DMS53 treated with DMSO at 0.1 percent for 48 hours (cell line): ENCODE data around the gene RFC2.
"Not testable (repeated sequence)": the region's sequence is repeated elsewhere in the genome, so short reads cannot be mapped to it uniquely, and the experiment has no call there.

Experiments
- DNase-seq: peaks from one replicate; lab custom pipeline; 2025; ENCODE audit not compliant: unreplicated experiment; lab: John Stamatoyannopoulos, UW

RFC2 gene

DNA sequence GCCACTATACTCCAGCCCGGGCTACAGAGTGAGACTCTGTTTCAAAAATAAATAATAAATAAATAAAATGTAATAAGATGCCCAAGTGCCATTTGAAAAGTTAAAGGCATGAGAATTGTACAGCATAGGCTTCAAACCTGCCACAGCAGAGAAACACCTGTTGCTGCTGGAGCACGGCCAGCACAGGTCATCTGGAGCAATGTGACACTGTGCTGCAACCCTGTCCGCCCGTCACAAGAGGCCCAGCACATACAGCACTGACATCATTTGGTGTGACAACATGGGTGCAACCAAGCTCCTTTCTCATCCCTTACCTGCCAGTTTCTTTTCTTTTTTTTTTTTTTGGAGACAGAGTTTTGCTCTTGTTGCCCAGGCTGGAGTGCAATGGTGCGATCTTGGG lies 1.3 kb downstream of the RFC2 start:
- peak; percentile 68 for DNase-seq

DNA sequence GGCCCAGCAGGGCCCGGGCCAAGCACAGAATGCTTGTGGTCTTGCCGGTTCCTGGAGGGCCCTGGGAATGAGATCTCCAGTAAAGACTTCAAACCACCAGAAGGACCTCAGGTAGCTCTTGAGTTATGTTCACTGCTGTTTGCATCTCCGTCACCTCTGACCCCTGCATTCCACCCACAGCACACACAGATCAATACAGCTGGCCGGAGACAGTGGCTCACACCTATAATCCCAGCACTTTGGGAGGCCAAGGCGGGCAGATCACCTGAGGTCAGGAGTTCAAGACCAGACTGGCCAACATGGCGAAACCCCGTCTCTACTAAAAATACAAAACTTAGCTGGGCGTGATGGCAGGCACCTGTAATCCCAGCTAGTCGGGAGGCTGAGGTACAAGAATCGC lies 5.1 kb downstream of the RFC2 start:
- DNase-seq, result not testable (repeated sequence)

DNA sequence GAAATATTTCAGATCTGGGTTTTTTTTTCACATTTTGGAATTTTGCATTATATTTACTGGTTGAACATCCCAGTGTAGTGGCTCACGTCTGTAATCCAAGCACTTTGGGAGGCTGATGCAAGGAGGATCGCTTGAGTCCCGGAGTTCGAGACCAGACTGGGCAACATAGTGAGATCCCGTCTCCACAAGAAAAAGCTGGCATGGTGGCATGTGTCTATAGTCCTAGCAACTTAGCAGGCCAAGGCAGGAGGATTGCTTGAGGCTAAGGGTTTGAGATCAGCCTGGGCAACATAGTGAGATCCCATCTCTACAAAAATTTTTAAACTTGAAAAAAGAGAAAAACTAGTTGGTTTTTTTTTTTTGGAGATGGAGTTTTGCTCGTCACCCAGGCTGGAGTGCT lies 6.0 kb downstream of the RFC2 start:
- DNase-seq, result no peak

DNA sequence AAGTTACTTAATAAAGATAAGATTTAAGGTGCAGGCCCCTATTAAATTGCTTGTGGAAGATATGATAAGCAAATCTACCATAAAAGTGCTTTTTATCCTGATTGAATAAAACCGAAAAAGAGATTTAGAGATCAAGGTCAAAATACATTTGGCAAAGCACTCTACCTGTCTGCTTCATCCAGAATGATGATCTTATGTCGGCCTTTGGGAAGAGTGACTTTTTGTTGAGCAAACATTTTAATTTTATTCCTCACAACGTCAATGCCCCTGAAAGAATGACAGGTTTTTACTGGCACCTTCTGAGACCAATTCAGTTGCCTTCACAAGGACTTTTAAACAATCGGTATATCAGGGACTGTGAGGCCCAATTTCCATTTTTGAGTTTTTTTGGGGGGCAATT lies 7.7 kb downstream of the RFC2 start:
- DNase-seq, result no peak

DNA sequence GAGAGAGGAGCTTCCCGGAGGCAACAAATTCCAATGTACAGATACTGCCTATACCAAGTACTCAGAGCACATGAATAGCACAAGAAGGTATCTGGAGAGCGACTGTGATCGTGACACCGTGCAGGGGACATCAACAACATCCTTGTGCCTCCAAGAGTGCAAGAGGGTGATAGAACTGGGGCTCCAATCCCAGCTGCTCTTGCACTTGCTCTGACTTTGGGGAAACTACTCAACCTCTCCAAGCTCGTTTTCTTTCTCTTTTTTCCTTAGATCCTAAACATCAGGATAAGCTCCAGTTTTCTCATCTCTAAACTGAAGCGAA lies 12.1 kb downstream of the RFC2 start:
- no peak for DNase-seq

DNA sequence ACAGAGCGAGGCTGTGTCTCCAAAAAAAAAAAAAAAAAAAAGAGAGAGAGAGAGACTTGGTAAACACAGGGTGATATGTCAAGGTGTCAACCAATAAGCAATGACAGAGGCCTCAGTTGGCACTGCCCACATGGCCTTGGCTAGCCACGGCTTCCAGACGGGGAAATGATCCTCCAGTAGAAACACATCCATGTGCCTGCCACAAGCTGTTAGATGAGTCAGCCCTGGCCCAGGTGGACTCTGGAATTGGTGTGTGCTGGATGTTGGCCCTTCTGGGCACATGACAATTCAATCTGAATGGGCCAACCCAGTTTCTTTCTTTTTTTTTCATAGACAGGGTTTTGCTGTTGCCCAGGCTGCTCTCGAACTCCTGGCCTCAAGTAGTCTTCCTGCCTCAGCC lies 13.7 kb downstream of the RFC2 start:
- DNase-seq, result no peak

DNA sequence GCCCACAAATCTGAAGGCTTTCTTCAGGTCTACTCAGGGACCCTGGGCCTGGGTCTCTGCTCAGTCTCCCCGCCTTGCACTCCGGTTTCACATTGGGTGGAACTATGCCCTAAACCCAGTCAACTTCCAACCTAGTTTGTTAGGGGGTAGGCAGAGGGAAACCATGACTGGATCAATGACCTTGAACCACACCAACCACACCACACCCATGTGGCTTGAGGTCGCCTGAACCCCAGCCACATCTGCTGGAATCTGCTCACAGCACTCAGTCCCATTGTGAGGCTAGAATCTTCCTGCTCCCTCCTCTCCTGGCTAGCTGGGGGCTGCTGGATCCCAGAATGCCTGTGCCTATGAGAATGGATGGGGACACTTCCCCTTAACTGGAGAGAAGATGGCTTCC lies 17.9 kb downstream of the RFC2 start:
- no peak for DNase-seq

DNA sequence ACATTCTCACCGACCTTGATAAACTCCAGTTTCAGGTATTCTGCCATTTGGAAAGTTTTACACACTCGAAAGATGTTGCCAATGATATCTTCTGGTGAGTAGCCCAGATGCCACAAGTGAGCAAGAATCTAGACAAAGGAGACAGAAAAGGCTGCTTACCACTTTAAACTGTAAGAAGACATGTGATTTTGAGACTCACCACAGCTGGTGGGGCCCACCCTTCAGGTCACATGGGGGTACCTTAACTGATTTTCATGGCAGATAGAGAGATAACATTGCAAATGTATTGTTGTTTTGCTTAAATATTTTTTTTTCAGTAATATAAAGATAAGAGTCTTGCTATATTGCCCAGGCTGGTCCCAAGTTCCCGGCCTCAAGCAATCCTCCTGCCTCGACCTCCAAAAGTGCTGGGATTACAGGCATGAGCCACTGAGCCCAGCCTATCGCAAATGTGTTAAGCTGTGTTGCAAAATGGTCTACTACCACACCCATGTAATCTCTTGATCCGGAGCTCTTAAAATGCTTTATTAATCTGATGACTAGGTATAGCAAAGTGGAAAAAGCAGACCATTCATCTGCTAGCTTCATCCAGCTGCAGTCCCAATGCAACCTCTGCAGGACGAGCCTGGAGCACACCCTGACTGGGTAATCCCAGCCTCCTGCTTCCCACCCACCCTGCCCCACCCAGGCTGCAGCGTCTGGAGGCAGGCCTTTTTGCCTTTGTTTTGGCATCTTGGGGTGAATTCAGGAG lies 18.5 kb downstream of the RFC2 start:
- DNase-seq, result no peak

DNA sequence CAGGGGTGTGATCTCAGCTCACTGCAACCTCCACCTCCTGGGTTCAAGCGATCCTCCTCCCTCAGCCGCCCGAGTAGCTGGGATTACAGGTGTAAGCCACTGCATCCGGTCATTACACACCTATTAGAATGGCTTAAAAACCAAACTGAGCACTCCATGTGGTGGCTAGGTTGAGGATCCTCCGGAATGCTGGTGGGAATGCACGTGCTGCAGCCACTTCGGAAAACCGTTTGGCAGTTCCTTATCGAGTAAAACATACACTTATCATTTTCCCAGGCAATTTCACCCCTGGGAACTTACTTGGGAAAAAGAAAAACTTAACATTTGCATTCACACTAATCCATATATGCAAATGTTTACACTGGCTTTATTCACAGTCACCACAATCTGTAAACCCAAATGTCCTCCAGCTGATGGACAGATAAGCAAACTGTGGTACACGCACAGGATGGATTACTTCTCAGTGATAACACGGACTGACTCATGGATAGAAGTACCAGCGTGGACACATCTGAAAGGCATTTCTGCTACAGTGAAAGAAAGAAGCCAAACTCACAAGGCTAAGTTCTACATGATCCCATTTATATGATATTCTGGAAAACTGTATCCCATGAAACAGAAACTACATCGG lies 20.4 kb downstream of the RFC2 start:
- DNase-seq, result no peak

DNA sequence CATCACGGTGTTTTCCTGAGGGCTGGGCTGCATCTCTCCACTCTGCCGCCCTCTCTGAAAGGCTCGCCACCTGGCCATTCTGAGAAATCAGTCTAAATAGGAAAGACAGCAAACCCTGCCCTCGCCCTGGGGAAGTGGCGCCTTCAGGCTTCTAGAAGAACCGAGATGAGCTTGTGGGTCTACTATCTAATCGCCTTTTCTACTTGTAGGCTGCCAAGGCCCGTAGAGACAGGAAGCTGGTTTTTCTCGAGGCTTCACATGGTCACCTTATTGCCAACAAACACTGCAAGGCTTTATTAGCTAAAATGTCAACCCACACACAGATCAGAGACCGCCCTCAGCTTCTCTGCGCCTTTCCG lies 23.0 kb downstream of the RFC2 start:
- no peak for DNase-seq

DNA sequence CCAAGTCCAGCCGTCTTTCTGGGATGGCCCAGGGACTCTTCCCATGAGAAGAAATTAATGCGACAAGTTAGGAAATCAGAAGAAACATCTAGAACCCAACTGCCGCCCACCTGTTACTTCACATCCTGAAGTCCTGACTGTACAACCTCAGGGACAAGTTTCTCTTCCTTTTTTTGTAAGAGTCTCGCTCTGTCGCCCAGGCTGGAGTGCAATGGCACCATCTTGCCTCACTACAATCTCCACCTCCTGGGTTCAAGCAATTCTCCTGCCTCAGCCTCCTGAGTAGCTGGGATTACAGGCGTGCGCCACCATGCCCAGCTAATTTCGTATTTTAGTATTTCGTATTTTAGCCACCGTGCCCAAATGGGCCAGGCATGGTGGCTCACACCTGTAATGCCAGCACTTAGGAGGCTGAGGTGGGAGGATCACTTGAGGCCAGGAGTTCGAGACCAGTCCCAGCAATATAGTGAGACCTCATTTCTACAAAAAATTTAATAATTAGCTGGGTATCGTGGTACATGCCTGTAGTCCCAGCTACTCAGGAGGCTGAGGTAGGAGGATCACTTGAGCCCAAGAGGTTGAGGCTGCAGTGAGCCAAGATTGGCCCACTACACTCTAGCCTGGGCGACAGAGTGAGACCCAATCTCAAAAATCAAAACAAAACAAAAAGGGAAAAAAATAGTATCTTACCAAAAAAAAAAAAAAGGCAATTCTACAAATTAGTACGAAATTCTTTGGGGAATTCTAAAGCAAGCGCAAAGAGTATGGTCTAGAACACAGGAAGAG lies 23.6 kb downstream of the RFC2 start:
- DNase-seq, result no peak

DNA sequence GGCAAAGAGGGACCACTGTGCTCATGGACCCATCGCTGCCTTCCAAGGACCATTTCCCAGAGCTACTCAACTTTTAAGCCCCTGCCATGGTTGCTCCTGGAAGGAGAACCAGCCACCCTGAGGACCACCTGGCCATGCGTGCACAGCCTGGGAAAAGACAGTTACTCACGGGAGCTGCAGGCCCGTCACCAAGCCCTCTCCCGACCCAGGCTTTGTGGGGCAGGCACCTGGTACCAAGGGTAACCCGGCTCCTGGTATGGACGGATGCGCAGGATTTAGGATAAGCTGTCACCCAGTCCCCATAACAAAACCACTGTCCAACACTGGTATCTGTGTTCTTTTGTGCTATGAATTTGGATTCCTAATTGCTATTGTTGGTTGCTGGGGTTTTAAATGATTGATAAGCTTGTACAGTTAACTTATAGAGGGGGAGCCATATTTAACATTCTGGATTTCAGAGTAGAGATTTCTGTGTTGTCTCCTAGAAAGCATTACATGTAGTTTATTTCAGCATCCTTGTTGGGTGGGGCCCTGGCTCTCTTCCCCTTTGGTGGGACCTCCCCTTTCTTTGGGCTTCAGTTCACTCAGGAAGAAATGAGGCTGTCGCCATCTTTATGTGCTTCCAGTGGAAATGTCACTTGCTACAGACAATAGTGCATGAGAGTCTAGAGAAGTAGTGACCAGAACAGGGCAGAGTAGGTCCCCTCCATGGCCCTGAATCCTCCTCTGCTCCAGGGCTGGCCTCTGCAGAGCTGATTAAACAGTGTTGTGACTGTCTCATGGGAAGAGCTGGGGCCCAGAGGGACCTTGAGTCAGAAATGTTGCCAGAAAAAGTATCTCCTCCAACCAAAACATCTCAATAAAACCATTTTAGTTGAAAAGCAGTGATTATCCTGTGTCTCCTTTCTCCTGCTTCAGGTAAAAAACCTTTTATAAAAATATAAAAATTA lies 25.0 kb downstream of the RFC2 start:
- DNase-seq, result no peak

DNA sequence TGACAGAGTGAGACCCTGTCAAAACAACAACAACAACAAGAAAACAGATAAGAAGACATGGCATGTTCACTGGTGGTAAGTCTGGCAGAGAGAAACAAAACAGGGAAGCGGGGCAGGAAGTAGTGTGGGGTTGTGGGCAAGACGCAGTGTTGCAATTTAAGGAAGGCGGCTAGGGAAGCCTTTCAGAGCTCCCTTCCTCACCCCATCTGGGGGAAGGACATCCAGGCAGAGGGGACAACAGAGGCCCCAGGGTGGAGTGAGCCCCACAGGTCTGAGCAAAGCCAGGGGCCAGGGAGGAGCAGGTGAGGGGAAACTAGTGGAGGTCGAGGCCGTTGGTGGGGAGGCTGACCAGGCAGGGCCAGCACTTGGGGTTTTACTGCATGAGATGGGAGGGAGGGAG lies 27.6 kb downstream of the RFC2 start:
- no peak for DNase-seq

DNA sequence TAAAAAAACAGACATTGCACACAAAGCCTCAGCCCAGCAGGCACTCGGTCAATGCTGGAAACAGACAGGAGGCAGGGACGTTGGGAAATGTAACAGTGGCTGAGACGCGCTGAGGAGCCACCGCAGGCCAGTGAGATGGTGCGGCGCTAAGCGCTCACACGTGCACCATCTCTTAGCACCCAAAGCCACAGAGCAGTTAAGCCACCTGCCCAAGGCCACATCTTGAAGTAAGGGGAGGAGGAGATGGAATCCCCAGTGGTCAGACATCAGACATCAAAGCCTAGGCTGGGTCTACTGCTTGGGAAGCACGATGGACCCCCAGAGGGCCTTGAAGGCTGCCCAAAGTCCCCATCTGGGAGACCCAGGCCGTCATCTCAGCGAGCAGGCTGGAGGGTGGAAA lies 28.8 kb downstream of the RFC2 start:
- no peak for DNase-seq

DNA sequence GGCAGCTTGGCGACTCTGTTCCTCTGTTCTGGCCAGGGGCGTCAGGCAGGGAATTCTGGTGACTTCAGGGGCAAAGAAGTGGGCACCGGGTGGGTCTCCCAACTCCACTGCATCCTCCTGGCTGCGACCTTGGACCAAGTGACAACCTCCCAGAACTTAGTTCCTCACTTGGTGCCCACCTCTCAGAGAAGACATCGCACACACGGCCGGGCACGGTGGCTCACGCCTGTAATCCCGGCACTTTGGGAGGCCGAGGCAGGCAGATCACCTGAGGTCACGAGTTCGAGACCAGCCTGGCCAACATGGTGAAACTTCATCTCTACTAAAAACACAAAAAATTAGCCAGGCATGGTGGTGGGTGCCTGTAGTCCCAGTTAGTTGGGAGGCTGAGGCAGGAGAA lies 29.3 kb downstream of the RFC2 start:
- DNase-seq, result not testable (repeated sequence)

DNA sequence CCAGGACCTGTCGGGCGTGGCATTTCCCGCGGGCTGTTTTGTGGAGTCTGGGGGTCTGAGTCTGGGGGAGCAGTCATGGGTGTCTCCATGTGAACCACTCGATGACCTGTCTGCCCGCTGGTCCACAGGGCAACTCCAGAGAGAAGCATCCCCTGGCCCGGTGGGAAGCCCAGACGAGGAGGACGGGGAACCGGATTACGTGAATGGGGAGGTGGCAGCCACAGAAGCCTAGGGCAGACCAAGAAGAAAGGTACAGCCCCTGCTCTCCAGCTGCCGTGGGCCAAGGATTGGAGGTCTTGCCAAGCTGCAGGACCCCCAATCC lies 29.7 kb downstream of the RFC2 start:
- no peak for DNase-seq

DNA sequence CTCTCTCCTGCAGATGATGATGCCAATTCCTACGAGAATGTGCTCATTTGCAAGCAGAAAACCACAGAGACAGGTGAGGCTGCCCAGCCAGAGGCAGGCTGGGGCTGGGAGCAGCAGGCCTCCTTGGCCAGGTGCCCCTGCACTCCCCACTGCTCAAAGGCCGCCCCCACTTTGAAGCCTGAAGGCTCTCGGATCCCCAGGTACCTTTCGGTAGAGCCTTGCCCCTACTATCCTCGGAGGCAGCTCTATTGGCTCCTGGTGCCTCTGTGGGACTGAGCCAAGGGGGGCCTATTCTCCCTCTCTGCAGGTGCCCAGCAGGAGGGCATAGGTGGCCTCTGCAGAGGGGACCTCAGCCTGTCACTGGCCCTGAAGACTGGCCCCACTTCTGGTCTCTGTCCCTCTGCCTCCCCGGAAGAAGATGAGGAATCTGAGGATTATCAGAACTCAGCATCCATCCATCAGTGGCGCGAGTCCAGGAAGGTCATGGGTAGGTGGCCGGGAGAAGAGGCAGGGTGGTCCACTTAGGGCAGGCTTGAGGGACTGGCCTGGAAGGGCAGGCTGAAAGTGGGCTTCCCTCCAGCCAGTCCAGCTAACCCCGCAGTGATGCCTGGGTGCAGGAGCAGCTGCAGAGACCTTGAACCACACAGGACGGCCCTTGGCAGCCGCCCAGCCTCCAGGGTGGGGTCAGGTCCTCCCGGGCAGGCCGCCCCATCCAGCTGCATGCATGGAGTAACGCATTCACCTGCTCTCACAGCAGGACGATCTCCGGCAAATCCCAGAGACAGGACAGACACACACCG lies 30.3 kb downstream of the RFC2 start:
- no peak for DNase-seq

DNA sequence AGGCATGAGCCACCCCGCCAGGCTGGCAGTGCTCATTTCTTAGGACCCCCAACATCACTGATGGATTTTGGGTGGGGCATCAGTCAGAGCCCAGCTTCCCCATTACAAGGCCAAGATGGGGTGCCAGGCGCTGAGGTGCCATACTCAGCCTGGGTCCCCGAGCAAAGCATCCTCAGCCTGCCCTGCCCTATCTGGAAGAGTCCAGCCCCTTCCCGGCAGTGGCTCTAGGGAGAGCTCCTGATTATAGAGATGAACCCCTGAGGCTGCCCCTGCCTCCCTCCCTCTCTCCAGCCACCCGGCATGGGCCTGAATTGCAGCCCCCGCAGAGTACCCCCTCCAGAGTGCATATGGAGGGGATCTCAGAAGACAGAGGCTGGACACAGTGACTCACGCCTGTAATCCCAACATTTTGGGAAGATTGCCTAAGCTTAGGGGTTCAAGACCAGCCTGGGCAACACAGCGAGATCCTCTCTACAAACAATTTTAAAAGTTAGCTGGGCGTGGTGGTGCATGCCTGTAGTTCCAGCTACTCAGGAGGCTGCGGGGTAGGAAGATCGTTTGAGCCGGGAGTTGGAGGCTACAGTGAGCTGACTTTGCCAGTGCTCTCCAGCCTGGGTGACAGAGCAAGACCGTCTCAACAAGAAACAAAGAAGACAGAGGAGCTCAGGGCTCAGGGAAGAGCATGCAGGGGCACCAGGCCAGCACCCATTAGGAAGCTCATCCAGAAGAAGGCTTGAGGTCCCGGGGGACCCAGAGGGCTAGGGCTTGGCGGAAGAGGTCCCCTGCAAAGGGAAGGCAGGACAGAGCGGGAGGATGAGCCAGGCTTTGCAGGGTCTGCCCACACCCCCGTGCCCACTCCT lies 31.1 kb downstream of the RFC2 start:
- no peak for DNase-seq

DNA sequence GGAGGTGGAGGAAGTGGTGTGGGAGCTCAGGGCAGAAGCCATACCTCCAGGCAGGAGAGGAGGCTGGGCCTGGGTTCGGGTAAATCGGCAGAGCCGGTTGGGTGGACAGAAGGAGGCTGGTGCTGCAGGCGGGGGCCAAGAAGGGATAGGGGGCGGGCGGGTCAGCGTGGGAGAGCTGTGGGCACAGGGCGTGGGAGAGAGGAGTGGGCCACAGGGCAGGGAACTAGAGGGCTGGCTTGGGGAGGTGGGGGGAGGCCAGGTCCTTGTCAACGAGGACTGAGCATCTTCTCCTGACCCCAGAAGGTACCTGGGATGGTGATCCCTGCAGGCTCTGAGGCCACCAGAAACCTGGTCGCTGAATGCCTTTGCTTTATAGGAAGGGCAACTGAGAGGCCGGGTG lies 32.5 kb downstream of the RFC2 start:
- no peak for DNase-seq

DNA sequence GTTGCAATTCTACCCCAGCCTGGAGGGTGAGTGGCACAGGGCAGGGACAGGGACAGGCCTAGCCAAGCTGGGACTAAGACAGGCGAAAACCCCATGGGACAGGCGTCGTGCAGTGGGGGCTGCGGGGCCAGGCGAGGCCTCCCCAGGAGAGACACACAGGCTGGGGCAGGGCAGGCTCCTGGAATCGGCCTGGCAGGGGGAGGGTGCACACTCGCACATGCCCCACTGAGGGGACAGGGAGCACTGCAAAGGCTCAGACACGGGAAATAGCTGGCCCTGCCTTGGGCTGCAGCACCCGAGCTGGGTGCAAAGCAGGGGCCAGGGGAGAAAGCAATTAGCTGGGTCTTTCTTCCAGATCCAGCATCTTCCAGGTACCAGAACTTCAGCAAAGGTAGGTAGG lies 34.0 kb downstream of the RFC2 start:
- DNase-seq, result no peak
